ENCODE results near the gene ARID4B.

DNA sequence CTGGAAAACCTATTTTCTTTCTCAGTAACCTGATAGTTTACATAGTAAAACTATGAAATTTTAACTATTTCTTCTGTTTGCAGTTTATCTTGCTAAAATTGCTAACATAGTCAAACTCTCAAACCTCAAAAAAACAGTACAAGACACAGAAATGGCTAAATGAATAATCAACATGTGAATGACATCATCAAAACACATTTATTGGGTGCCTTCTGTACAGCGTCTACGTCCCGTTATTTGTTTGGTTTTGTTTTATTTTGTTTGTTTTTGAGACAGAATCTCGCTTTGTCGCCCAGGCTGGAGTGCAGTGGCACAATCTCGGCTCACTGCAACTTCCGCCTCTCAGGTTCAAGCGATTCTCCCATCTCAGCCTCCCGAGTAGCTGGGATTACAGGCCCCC, 178.2 kb downstream of the ARID4B start:
- TF ChIP-seq, protein P1, sequence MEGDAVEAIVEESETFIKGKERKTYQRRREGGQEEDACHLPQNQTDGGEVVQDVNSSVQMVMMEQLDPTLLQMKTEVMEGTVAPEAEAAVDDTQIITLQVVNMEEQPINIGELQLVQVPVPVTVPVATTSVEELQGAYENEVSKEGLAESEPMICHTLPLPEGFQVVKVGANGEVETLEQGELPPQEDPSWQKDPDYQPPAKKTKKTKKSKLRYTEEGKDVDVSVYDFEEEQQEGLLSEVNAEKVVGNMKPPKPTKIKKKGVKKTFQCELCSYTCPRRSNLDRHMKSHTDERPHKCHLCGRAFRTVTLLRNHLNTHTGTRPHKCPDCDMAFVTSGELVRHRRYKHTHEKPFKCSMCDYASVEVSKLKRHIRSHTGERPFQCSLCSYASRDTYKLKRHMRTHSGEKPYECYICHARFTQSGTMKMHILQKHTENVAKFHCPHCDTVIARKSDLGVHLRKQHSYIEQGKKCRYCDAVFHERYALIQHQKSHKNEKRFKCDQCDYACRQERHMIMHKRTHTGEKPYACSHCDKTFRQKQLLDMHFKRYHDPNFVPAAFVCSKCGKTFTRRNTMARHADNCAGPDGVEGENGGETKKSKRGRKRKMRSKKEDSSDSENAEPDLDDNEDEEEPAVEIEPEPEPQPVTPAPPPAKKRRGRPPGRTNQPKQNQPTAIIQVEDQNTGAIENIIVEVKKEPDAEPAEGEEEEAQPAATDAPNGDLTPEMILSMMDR (IDR thresholded peaks at IDR 0.05; ENCODE audit: low read depth, low read length): no peak
- TF ChIP-seq, protein P2, sequence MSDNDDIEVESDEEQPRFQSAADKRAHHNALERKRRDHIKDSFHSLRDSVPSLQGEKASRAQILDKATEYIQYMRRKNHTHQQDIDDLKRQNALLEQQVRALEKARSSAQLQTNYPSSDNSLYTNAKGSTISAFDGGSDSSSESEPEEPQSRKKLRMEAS (IDR thresholded peaks at IDR 0.05; ENCODE audit: low read depth, low read length): no peak
